Liver (tissue), 9 donors: Measurements from ENCODE around the gene BMP6. TPM values are rescaled to one million over a fixed set of nuclear protein-coding genes. Genes with fewer than 3 reads are reported as not detected.

Experiments used
- DNase-seq: peaks from one replicate; pipeline ENCODE4 v3.0.0-alpha.2; 2017; ENCODE audit warnings: low spot score
- H3K27ac ChIP-seq, 2 donors: one replicate each; pipeline ENCODE4 v1.7.0; 2013; ENCODE audit warnings: inconsistent platforms in 2 of 2, low read length in 2 of 2, control low read depth in 1 of 2, low read depth in 1 of 2, mild to moderate bottlenecking in 1 of 2
- H3K27me3 ChIP-seq, 4 donors: one replicate each; pipeline versions ENCODE4 v1.6.1 to v1.7.0; 2013; ENCODE audit warnings: low read length in 3 of 4, inconsistent platforms in 1 of 4, mild to moderate bottlenecking in 1 of 4, moderate library complexity in 1 of 4; ENCODE audit not compliant: control insufficient read depth in 4 of 4, insufficient read depth in 4 of 4
- H3K36me3 ChIP-seq, 4 donors: one replicate each; pipeline versions ENCODE4 v1.6.1 to v1.7.0; 2013; ENCODE audit warnings: low read length in 3 of 4, mild to moderate bottlenecking in 3 of 4, low read depth in 1 of 4, moderate library complexity in 1 of 4; ENCODE audit not compliant: control insufficient read depth in 4 of 4, insufficient read depth in 3 of 4
- H3K4me1 ChIP-seq, 4 donors: one replicate each; pipeline versions ENCODE4 v1.6.1 to v1.7.0; 2013; ENCODE audit warnings: low read length in 3 of 4, mild to moderate bottlenecking in 3 of 4, moderate library complexity in 1 of 4; ENCODE audit not compliant: control insufficient read depth in 4 of 4, insufficient read depth in 4 of 4
- H3K4me3 ChIP-seq, 3 donors: one replicate each; pipeline versions ENCODE4 v1.6.1 to v1.7.0; 2013; ENCODE audit warnings: low read length in 3 of 3, control low read depth in 1 of 3, low read depth in 1 of 3, mild to moderate bottlenecking in 1 of 3
- H3K9ac ChIP-seq, 2 donors: one replicate each; pipeline ENCODE4 v1.7.0; 2013; ENCODE audit warnings: low read length in 2 of 2, mild to moderate bottlenecking in 2 of 2, moderate library complexity in 2 of 2, control low read depth in 1 of 2, low read depth in 1 of 2
- H3K9me3 ChIP-seq, 4 donors: one replicate each; pipeline versions ENCODE4 v1.6.1 to v1.7.0; 2013; ENCODE audit warnings: low read length in 3 of 4; ENCODE audit not compliant: control insufficient read depth in 4 of 4
- CTCF ChIP-seq: fragments of 150-350 bp; IDR thresholded peaks from 2 replicates; pipeline ENCODE4 v1.5.1; 2017; ENCODE audit warnings: improper control_type of control experiment, low read depth, low read length; ENCODE audit not compliant: missing input control
- EGR1 ChIP-seq, 2 donors: IDR thresholded peaks; 2 replicates each; pipeline ENCODE4 v1.6.1; 2016 to 2018; ENCODE audit warnings: antibody characterized with exemption in 2 of 2, low read depth in 2 of 2
- FOXA1 ChIP-seq: IDR thresholded peaks from 2 replicates; pipeline ENCODE4 v1.6.1; 2016; ENCODE audit warnings: antibody characterized with exemption
- GABPA ChIP-seq, 2 donors: IDR thresholded peaks in 1 of 2; conservative IDR thresholded peaks in 1 of 2; 2 replicates each; pipeline ENCODE4 v1.6.1; 2016; ENCODE audit warnings: antibody characterized with exemption in 2 of 2, mild to moderate bottlenecking in 1 of 2, moderate library complexity in 1 of 2
- HNF4A ChIP-seq, 2 donors: conservative IDR thresholded peaks; 2 replicates each; pipeline ENCODE4 v1.6.1; 2016; ENCODE audit warnings: antibody characterized with exemption in 2 of 2, mild to moderate bottlenecking in 2 of 2
- HNF4G ChIP-seq: IDR thresholded peaks from 2 replicates; pipeline ENCODE4 v1.6.1; 2016; ENCODE audit warnings: antibody characterized with exemption
- NR2F2 ChIP-seq: IDR thresholded peaks from 2 replicates; pipeline ENCODE4 v1.6.1; 2016; ENCODE audit warnings: antibody characterized with exemption
- RAD21 ChIP-seq, 2 donors: IDR thresholded peaks; 2 replicates each; pipeline ENCODE4 v1.6.1; 2016; ENCODE audit warnings: antibody characterized with exemption in 2 of 2, mild to moderate bottlenecking in 2 of 2
- SP1 ChIP-seq: IDR thresholded peaks from 2 replicates; pipeline ENCODE4 v1.6.1; 2018; ENCODE audit warnings: antibody characterized with exemption, mild to moderate bottlenecking
- YY1 ChIP-seq: IDR thresholded peaks from 2 replicates; pipeline ENCODE4 v1.6.1; 2016; ENCODE audit warnings: antibody characterized with exemption, mild to moderate bottlenecking
- ZBTB33 ChIP-seq: IDR thresholded peaks from 2 replicates; pipeline ENCODE4 v1.6.1; 2016; ENCODE audit warnings: antibody characterized with exemption
- WGBS: extraction: QIAGEN DNeasy Blood & Tissue Kit; methylation state at CpG from one replicate; pipeline ENCODE4 v1.1.7; 2013; 5-methylcytosine and 5-hydroxymethylcytosine counted together
- polyA plus RNA-seq, 2 donors: library from polyadenylated mRNA; stranded (reverse) in 1 of 2; unstranded in 1 of 2; fragments of 200-250 nt in 1 of 2; fragments of >200 nt in 1 of 2; fragmentation: Nextera tagmentation in 1 of 2; extraction: Ambion mirVana in 1 of 2; gene quantifications; one replicate each; pipeline versions ENCODE4 v1.2.1 to v1.2.3, GENCODE V29; 2013 to 2015
- total RNA-seq, 2 donors: library from RNA; depleted of rRNA; stranded (reverse); fragments of >200 nt; gene quantifications; one replicate each; pipeline ENCODE4 v1.2.3, GENCODE V29; 2014
- donor health status: healthy.
- donor health status: healthy.
- donor health status: healthy.
- donor health status: healthy.
- donor health status: healthy.

Gene BMP6
- total and polyA plus RNA-seq, 4 donors, result 0.57 to 5.9 (median 2.3) TPM

- Histone ChIP-seq H3K9ac (no peak overlapping the region), H3K4me1 (peaks cover 17 to 26% (median 22%) of the 10 kb centered on the region in 4 donors)
Measured at GRCh38 chr6:7723041-7723447, 2.9 kb upstream of the BMP6 start.

GRCh38 chr6:7723554-7723953, 2.3 kb upstream of the BMP6 start:
- Histone ChIP-seq H3K9me3 (no peaks in the 10 kb centered on the region), H3K27me3 (peaks cover 0 to 3% (median 2%) of the 10 kb centered on the region in 4 donors), H3K4me3 (no peak overlapping the region), H3K4me1 (peaks cover 18 to 30% (median 24%) of the 10 kb centered on the region in 4 donors), H3K9ac (no peak overlapping the region), H3K27ac (no peak overlapping the region), H3K36me3 (no peaks in the 10 kb centered on the region)
- no peak for DNase-seq
- no peak for TF ChIP-seq ZBTB33
- no peak for TF ChIP-seq GABPA (IDR thresholded peaks at IDR 0.05 in 1 of 2, conservative IDR thresholded peaks at IDR 0.05 in 1 of 2)
- TF ChIP-seq SP1, result no peak
- no peak for TF ChIP-seq RAD21 (IDR thresholded peaks at IDR 0.05)
- no peak for TF ChIP-seq NR2F2
- TF ChIP-seq CTCF, result no peak
- no peak for TF ChIP-seq HNF4A (conservative IDR thresholded peaks at IDR 0.05)
- TF ChIP-seq EGR1 (IDR thresholded peaks at IDR 0.05; ENCODE audit: low read depth in 2 of 2), result no peak
- no peak for TF ChIP-seq YY1
- WGBS, result 83% methylated on average over 6 of the region's 6 CpGs

More at GRCh38 chr6:7723041-7723447, 2.9 kb upstream of the BMP6 start:
- no peaks in the 10 kb centered on the region for H3K9me3 ChIP-seq
- DNase-seq, result peak; percentile 79
- H3K4me3 ChIP-seq, result no peak overlapping the region
- no peak overlapping the region for H3K27ac ChIP-seq
- TF ChIP-seq CTCF (peak; percentile 69), RAD21 (IDR thresholded peaks at IDR 0.05) (peak; percentile 77 to 84), FOXA1 (no peak)
- H3K27me3 ChIP-seq, result peaks cover 0 to 4% (median 2%) of the 10 kb centered on the region in 4 donors
- H3K36me3 ChIP-seq, result no peaks in the 10 kb centered on the region
- WGBS, result 3% methylated on average over 10 of the region's 10 CpGs

- Histone ChIP-seq H3K27me3 (peaks cover 0 to 14% (median 3%) of the 10 kb centered on the region in 4 donors), H3K36me3 (no peaks in the 10 kb centered on the region), H3K4me3 (peak overlapping the region in 1 of 3 donors; percentile 65), H3K9ac (no peak overlapping the region), H3K4me1 (peaks cover 18 to 34% (median 24%) of the 10 kb centered on the region in 4 donors), H3K9me3 (no peaks in the 10 kb centered on the region), H3K27ac (no peak overlapping the region)
- TF ChIP-seq EGR1 (IDR thresholded peaks at IDR 0.05; ENCODE audit: low read depth in 2 of 2), result no peak
- no peak for TF ChIP-seq HNF4G
- no peak for DNase-seq
- WGBS, result 20% methylated on average over 10 of the region's 10 CpGs
Measured at GRCh38 chr6:7725412-7725811, 487 bp upstream of the BMP6 start.
